K562 (cell line): ENCODE measurements around the gene PLOD1.

Experiments used
- BRCA1 ChIP-seq, 2 experiments: fragments of 450-650 bp in 1 of 2; sonication (generic) in 1 of 2; formaldehyde crosslinking in 1 of 2; IDR thresholded peaks; 2 replicates each; pipeline versions ENCODE4 v1.5.0 to v1.6.1; 2017 to 2020; ENCODE audit warnings: mild to moderate bottlenecking in 1 of 2, missing genetic modification reagents in 1 of 2
- HNRNPUL1 ChIP-seq: fragments of 200-400 bp; formaldehyde crosslinking; IDR thresholded peaks from 2 replicates; pipeline ENCODE4 v1.6.1; 2017; ENCODE audit warnings: low read length
- PHF21A ChIP-seq: fragments of 450-650 bp; IDR thresholded peaks from 2 replicates; pipeline ENCODE4 v1.6.1; 2017; ENCODE audit warnings: low read depth, borderline replicate concordance
- RBFOX2 ChIP-seq: fragments of 200-400 bp; formaldehyde crosslinking; IDR thresholded peaks from 2 replicates; pipeline ENCODE4 v1.6.1; 2017; ENCODE audit warnings: low read depth, mild to moderate bottlenecking, low read length, moderate library complexity
- REST ChIP-seq, 2 experiments: fragments of 450-650 bp; formaldehyde crosslinking in 1 of 2; IDR thresholded peaks; 2 replicates each; pipeline versions ENCODE4 v1.4.0 to v1.6.1; 2014 to 2020; ENCODE audit warnings: mild to moderate bottlenecking in 2 of 2, borderline replicate concordance in 1 of 2, low read depth in 1 of 2
- SIN3A ChIP-seq, 2 experiments: fragments of 150-350 bp in 1 of 2; IDR thresholded peaks; 2 replicates each; pipeline ENCODE4 v1.6.1; 2011 to 2016; ENCODE audit warnings: borderline replicate concordance in 2 of 2, low read depth in 2 of 2, low read length in 2 of 2, mild to moderate bottlenecking in 2 of 2, moderate library complexity in 2 of 2; ENCODE audit not compliant: control insufficient read depth in 1 of 2
- SP2 ChIP-seq: IDR thresholded peaks from 2 replicates; pipeline ENCODE4 v1.6.1; 2011; ENCODE audit warnings: mild to moderate bottlenecking, low read depth, low read length, moderate library complexity; ENCODE audit not compliant: poor library complexity, severe bottlenecking; ENCODE audit errors: extremely low read depth
- STAG1 ChIP-seq: sonication (generic); formaldehyde crosslinking; IDR thresholded peaks from 2 replicates; pipeline ENCODE4 v1.5.0; 2020; ENCODE audit warnings: missing genetic modification reagents, borderline replicate concordance
- TEAD1 ChIP-seq, 2 experiments: fragments of 450-650 bp in 1 of 2; sonication (generic) in 1 of 2; formaldehyde crosslinking; IDR thresholded peaks; 2 replicates each; pipeline versions ENCODE4 v1.4.0 to v1.8.0; 2020 to 2022; ENCODE audit warnings: mild to moderate bottlenecking in 2 of 2, missing genetic modification reagents in 1 of 2
- ZNF274 ChIP-seq: IDR thresholded peaks from 2 replicates; pipeline ENCODE4 v1.6.1; 2011; ENCODE audit warnings: low read depth, mild to moderate bottlenecking, low read length, moderate library complexity, borderline replicate concordance
- ZNF431 ChIP-seq: sonication (generic); formaldehyde crosslinking; IDR thresholded peaks from 2 replicates; pipeline ENCODE4 v1.8.0; 2022; ENCODE audit warnings: mild to moderate bottlenecking, missing genetic modification reagents
- TF ChIP-seq, protein P1 (sequence below): sonication (generic); formaldehyde crosslinking; IDR thresholded peaks from 2 replicates; pipeline ENCODE4 v1.9.0; 2022; ENCODE audit warnings: mild to moderate bottlenecking, missing genetic modification reagents
- TF ChIP-seq, protein P2 (sequence below): fragments of 450-650 bp; IDR thresholded peaks from 2 replicates; pipeline ENCODE4 v1.6.1; 2014; ENCODE audit warnings: low read depth, mild to moderate bottlenecking, moderate library complexity, borderline replicate concordance

DNA sequence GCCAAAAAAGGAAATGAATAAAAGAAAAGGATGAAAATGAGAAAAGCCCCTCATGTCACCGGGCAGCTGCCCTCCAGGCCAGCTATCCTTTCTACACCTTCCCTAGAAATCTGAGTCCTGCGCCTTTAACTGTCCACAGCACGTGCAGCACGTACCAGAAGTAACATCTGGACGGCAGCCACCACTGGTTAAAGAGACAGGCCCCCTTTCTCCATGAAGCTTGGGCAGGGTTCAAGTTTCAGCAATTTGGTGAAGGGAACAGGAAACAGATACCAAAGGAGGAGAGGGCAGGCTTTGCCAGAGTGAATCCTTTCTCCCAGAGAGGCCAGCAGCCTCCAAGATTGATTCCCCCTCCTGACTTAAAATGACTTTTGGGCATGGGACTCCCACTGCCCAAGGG lies 4.7 kb upstream of the PLOD1 start:
- TF ChIP-seq PHF21A (no peak), TEAD1 (CRISPR knock-in tag; IDR thresholded peaks at IDR 0.05) (no peak), ZNF274 (no peak), HNRNPUL1 (no peak), STAG1 (CRISPR knock-in tag) (no peak), RBFOX2 (no peak), SIN3A (IDR thresholded peaks at IDR 0.05; ENCODE audit: borderline replicate concordance in 2 of 2, control insufficient read depth in 1 of 2, low read depth in 2 of 2, low read length in 2 of 2) (0 out of 4 replicates have a peak, but pooled peaks of 1 of the 2 experiments have one; percentile 39), BRCA1 (IDR thresholded peaks at IDR 0.05) (no peak), BRCA1 (CRISPR knock-in tag; IDR thresholded peaks at IDR 0.05) (no peak), SP2 (no peak), ZNF431 (CRISPR knock-in tag) (no peak), REST (IDR thresholded peaks at IDR 0.05; ENCODE audit: borderline replicate concordance) (no peak), REST (CRISPR knock-in tag; IDR thresholded peaks at IDR 0.05; ENCODE audit: low read depth) (0 out of 2 replicates have a peak, but pooled peaks have one; percentile 46)
- TF ChIP-seq, protein P1, sequence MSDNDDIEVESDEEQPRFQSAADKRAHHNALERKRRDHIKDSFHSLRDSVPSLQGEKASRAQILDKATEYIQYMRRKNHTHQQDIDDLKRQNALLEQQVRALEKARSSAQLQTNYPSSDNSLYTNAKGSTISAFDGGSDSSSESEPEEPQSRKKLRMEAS (CRISPR knock-in tag): peak; percentile 89
- TF ChIP-seq, protein P2, sequence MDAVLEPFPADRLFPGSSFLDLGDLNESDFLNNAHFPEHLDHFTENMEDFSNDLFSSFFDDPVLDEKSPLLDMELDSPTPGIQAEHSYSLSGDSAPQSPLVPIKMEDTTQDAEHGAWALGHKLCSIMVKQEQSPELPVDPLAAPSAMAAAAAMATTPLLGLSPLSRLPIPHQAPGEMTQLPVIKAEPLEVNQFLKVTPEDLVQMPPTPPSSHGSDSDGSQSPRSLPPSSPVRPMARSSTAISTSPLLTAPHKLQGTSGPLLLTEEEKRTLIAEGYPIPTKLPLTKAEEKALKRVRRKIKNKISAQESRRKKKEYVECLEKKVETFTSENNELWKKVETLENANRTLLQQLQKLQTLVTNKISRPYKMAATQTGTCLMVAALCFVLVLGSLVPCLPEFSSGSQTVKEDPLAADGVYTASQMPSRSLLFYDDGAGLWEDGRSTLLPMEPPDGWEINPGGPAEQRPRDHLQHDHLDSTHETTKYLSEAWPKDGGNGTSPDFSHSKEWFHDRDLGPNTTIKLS: no peak
